Dermis microvascular lymphatic vessel endothelial cell (primary cell): ENCODE measurements around the gene ACP7. TPM values are rescaled to one million over a fixed set of nuclear protein-coding genes. Genes with fewer than 3 reads are reported as not detected.
"Not testable (repeated sequence)": the region's sequence is repeated elsewhere in the genome, so short reads cannot be mapped to it uniquely, and the experiment has no call there.

Source experiments
- DNase-seq, 2 donors: peaks; one replicate each; pipeline versions ENCODE4 v3.0.0 to v3.0.0-alpha.2; 2010; ENCODE audit warnings: low read depth in 2 of 2
- total RNA-seq: library from RNA; depleted of rRNA; stranded (reverse); fragments of >200 nt; gene quantifications from 2 replicates; pipeline ENCODE4 v1.2.1, GENCODE V29; 2014

Gene ACP7
- total RNA-seq, 1 donor from 2014 or later, result not detected

DNA sequence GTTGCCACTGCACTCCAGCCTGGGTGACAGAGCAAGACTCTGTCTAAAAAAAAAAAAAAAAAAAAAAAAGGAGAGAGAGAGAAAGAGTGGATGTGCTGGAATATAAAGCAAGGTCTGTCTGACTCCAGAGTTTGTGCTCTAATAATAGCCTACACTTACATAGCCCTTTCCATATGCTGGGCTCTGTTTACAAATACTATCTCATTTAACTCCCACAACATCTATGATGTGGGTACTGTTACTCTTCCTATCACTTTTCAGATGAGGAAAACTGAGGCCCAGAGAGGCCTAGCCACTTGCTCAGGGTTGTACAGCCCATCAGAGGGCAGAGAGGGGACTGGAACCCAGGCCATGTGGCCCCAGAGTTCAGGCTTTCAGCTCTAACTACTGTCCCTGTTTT lies 25.5 kb downstream of the ACP7 start:
- DNase-seq, result no peak

DNA sequence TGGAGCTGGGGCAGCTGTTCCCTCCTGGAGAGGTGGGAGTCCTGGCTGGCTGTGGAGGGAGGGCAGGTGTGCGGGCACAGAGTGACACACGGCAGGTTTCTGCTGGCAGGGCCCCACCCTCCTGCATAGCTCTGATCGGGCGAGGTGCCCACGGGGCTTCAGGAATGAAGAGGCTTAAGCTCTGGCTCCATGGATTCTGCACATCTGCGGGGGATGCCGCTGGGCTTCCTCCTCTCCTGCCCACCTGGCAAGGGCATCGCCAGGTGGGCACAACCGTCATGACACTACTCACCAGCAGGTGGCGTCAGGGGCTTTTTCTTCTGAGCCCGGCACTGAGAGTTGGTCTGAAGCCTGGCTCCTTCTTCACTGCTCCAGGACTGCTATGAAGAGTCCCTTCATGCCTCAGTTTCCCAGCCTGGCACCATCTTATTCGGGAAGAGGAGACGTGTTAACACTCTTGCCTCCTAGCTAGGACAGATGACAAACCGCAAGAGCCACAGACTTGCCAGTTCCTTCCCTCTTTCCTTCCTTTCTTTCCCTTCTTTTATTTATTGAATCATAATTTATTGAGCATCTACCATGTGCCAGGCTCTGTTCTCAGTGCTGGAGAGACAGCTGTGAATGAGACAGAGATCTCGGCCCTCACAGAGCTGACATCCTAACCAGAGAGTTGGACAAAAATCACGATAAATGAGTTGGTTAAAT lies 26.2 kb downstream of the ACP7 start:
- peak in 1 of 2 donors; percentile 45 for DNase-seq

DNA sequence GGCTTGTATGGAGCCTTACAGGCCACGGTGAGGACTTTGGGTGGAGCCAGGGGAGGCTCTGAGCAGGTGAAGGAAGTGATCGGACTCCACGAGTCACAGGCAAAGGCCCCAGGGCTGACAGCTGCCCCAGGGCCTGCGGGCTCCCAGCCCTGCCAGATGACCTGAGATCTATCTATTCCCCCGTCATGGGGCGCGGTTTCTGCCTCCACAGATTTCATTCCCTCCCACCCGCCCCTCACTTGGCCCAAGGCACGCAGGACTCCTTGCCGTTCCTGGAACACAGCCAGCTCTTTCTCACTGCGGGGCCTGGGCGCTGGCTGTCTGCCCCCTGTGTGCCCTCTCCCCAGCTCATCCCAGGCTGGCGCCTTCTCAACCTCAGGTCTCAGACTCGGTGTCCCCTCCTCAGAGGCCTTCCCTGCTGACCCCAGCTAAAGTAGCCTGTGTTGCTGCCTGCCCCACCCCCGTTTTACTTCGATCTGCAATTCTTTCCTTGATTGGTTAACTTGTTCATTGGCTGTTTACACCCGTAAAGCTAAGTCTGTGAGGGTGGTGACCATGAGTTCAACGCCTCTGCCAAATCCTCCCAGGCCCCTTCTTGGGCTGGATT lies 27.5 kb downstream of the ACP7 start:
- DNase-seq, result no peak

DNA sequence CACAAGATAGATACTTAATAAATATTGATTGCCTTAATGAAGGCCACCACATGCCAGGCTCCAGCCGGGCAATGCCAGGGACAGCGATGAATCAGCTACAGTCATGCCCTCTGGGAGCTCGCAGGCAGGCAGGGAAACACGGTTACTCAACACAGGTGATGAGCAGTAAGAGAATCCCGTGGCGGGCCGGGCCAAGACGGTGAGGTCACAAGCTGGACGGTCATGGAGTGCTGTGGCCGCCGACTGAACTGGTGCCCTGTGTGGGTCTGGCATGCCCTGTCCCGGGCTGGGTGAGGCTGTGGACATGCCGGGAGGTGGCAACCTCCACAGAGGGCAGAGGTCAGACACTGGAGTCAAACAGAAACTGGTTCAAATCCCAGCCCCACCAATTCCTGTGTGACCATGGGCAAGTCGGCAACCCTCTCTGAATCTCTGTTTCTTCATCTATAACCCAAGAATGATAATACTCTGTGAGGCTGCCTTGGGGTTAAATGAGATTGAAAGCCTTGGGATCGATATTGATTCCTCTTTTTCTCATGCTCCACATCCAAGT lies 28.2 kb downstream of the ACP7 start:
- no peak for DNase-seq

DNA sequence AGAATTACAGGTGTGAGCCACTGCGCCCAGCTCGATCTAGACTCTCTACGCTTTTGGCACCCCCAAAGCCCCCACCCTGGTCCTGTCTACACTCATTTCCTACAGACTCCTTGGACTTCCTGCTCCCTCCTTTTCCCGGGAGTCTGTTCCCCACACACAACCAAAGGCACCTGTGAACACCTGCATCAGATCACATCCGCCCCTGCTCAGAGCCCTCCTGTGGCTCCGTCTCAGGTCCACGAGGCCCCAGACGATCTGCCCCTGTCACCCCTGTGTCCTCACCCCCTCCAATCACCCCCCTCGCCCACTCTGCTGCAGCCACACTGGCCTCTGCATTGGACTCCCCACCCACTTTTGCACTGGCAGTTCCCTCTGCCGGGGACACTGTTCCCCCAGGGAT lies 29.0 kb downstream of the ACP7 start:
- DNase-seq, result no peak

DNA sequence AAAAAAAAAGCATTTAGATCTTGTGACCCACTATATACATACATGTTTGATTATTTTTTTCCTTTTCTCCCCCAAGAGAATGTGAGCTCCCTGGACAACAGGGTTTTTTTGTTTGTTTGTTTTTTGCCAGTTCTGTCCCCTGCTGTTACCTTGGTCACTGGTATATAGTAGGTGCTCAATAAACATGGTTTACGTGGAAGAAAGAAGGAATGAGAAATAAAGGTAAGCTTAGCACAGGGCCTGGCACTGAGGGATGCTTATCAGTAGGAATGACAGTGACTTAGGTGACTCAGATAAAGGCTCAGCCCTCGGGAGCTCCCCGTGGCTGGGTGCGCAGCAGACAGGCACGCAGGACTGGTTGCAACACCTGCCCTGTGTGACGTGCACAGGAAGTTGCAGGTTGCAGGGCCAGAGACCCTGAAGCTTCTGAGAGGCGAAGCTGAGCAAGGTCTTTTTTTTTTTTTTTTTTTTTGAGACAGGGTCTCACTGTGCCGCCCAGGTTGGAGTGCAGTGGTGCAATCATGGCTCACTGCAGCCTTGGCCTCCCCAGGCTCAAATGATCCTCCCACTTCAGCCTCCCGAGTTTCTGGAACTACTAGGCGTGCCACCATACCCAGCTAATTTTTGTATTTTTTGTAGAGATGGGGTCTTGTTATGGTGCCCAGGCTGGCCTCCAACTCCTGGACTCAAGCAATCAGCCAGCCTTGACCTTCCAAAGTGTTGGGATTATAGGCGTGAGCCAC lies 31.1 kb downstream of the ACP7 start:
- DNase-seq, result no peak

DNA sequence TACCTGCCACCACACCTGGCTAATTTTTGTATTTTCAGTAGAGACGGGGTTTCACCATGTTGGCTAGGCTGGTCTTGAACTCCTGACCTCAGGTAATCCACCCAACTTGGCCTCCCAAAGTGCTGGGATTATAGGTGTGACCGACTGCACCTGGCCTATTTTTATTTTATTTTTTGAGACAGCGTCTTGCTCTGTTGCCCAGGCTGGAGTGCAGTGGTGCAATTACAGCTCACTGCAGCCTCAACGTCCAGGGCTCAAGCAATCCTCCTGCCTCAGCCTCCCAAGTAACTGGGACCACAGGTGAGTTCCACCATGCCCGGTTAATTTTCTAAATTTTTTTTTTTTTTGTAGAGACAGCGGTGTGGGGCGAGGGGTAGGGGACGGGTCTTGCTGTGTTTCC lies 32.9 kb downstream of the ACP7 start:
- DNase-seq, result not testable (repeated sequence)

DNA sequence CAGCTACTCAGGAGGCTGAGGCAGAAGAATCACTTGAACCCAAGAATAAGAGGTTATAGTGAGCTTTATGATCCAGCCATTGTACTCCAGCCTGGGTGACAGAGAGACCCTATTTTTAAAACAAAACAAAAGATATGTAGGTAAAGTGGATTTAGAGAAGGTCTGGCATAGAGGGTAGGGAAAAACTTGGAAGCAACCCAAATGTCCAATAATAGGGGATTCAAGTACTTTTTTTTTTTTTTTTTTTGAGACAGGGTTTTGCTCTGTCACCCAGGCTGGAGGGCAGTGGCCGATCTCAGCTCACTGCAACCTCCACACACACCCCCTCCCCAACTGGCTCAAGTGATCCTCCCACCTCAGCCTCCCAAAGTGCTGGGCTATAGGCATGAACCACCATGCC lies 35.7 kb downstream of the ACP7 start:
- no peak for DNase-seq

DNA sequence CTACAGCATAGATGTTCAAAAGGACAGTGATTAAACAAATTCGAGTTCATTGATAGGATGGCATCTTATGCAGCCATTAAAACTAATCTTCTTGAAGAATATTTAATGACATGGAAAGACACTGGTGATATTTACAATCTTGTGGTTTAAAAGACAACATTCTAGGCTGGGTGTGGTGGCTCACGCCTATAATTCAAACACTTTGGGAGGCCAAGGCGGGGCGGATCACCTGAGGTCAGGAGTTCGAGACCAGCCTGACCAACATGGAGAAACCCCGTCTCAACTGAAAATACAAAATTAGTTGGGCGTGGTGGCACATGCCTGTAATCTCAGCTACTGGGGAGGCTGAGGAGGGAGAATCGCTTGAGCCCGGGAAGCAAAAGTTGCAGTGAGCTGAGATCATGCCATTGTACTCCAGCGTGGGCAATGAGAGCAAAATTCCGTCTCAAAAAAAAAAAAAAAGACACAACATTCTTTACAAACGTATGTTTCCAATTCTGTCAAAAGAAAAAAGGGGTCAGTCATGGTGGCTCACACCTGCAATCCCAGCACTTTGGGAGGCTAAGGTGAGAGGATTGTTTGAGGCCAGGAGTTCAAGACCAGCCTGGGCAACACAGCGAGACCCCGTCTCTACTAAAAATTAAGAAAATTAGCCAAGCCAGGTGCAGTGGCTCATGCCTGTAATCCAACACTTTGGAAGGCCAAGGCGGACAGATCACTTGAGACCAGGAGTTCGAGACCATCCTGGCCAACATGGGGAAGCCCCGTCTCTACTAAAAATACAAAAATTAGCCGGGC lies 39.0 kb downstream of the ACP7 start:
- DNase-seq, result no peak

DNA sequence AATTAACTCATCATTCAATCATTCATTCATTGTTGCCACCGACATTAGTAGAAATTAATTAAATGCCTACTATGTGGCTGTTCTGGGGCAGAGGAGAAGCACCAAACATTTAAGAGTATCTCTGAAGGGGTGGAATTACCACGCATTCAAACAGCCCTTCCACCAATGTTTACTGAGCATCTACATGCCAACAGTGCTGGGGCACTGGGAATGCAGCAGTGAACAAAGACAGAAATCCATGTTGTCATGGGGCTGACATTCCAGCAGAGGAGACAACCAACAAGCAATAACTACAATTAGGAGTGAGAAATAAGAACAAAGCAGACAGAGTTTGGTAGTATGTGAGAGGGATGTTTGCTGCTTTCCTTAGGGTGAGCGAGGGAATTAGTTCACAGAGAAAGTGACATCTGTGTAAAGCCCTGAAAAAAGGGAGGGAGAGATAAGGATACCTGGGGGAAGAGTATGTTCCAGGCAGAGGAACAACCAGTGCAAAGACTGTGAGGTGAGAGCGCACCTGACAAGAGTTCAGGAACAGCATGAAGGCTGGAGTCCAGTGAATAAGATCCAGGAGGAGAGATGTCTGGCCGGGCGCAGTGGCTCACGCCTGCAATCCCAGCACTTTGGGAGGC lies 40.1 kb downstream of the ACP7 start:
- no peak for DNase-seq

DNA sequence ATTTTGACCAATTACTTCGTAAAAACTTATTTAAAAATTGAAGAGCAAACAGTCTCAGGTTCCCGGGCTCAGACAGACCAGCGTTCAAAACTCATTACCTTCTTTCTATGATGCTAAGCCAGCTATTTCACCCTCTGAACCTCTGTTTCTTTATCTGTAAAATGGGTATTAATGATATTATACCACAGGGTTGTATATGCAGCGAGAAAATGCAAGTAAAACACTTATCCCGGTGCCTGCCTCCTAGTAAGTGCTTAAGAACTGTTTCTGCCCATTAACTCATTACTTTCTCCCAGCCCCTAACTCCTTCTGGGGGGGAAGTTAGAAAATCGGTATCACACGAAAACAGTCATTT lies 41.0 kb downstream of the ACP7 start:
- DNase-seq, result no peak

DNA sequence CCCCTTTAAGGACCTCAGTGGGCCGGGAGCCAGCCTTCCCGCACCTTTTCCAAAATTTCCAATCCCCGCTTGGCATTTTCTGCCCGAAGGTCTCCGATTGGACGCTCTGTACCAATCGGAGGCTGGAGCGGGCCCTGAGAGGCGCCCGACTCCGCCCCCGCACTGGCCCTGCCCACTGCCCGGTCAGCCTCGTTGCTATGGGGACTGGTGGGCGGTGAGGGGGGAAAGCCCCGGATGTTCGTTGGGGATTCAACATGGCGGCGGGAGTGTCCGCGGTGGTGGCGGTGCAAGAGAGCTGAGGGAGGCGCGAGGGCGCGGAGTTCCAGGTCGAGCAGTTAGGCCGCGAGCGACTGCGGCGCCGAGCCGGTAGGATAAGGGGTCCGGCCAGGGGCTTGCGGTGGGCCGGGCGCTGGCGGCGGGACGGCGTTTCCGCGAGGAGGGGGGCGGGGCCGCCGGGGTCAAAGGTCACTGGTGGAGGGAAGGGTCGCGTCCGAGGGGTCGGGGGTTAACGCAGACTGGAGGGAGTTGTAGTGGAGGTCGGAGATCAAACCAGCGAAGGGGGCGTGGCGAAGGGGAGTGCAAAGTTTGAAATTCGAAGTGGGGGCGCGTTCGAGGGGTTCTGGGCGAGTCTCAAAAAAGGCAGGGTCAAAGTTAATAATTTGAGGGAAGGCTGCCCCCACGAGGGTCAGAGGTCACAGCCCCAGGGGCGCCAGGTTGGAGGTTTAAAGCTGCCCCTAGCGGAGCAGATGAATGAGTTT lies 41.6 kb downstream of the ACP7 start, which contains the start of gene PAK4:
Gene PAK4, plus strand, starts transcription at position 233 of the 758 bp plus-strand sequence. CDS start 43,768 bp downstream, outside the sequence.
- peak; percentile 91 to 98 for DNase-seq

DNA sequence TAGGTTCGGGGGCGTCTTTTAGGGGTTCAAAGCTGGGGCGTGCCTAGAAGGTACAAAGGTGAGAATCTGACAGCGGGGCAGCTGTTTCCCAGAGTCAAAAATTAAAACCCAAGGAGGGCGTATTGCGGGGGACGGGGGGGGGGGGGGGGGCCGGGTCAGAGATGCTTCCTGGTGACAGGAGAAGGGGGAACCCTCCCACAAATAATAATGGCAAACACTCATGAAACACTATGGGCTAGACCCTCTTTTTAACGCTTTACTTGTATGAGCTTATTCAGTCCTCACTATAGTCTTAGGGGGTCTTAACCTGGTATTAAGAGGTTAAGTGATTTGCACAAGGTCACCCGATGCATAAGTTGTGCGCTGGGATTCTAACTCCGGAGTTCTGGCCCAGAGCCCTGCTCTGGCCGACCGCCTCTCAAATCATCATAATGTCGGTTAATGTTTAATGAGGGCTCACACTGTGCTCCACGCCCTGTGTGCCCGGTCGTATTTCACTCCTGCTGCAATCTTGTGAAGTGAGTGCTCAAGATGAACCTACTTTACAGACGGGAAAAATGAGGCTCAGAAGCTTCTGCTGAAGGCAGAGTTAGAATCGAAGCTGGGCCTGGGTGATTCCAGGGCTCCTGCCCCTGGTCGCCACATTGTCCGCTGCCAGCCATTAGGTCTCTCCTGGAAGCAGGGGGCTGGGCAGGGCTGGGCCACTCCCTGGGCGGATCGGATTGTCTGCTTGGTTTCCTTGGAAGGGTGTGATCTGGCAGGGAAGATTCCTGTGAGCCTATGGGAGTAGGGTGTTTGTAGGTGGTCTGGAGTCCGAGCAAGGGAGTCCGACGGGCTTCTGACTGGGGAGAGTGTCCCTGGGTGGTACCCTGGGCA lies 42.4 kb downstream of the ACP7 start:
- peak in 1 of 2 donors; percentile 26 for DNase-seq

DNA sequence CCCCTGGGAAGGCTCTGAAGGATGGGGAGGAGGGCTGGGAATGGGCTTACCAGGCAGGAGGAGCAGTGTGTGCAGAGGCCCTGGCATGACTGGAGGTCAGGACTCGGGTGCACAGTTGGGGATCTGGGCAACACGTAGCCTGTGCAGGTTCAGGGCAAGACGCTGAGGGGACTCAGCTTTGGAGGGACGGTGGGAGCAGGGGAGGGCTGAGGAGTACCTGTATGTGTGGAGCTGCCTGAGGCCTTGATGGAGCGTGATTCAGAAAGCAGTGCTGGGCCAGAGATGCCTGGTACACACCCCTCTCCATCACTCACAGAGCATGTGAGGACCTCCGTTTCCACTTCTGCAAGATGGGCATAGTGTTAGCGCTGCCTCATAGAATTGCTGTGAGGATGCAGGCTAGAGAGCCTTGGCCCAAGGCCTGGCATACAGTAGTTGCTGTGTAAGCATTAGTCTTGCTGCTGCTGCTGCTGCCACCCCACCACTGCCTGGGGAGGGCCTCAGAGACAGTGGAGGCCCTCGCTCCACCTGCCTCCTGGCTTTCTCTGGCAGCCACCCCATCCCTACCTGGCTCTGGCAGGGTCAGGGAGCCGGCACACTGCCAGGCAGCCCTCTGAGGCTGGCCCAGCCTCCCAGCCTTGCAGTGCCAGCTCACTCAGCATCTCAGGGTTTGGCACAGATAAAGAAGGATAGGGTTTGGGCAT lies 43.8 kb downstream of the ACP7 start:
- no peak for DNase-seq

DNA sequence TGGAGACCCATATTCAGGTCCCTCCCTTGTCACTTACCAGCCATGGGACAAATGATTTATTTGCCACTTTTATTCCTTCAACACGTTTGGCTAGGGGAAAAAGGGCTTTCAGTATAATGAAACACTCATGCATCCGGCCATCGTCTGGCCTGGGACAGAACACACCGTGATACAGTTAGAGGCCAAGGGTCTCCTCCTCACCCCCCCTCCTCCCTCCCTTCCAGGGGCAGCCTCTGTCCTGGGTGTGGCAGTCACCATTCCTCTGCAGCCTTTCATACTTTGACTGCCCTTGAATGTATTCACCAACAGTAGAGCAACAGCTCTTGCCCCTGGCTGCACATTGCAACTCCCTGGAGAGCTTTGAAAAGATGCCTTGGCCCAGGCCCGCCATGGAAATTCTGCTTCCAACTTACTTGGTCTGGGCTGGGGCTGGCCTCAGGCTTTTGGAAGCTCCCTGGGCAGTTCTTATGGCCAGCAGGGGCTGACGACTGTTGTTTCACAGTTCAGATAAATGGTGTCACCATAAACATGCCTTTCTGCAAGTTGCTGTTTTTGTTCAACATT lies 44.4 kb downstream of the ACP7 start:
- no peak for DNase-seq

DNA sequence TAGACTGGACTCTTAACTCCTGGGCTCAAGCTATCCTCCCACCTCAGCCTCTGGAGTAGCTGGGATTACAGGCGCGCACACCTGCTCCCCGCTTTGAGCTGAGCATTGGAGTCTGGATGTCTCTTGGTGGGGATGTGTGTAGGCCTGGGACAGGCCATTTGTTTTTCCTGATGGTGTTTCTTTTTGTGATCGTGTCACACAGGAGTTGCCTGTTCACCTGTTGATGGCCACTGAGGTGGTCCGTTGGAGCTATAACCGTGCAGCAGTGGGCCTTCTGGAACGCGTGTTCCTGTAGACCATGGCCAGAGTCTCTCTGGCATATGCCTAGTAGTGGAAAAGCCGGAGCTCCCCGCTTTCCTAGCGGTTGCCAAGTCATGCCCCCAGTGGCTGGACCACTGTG lies 44.9 kb downstream of the ACP7 start:
- DNase-seq, result no peak

DNA sequence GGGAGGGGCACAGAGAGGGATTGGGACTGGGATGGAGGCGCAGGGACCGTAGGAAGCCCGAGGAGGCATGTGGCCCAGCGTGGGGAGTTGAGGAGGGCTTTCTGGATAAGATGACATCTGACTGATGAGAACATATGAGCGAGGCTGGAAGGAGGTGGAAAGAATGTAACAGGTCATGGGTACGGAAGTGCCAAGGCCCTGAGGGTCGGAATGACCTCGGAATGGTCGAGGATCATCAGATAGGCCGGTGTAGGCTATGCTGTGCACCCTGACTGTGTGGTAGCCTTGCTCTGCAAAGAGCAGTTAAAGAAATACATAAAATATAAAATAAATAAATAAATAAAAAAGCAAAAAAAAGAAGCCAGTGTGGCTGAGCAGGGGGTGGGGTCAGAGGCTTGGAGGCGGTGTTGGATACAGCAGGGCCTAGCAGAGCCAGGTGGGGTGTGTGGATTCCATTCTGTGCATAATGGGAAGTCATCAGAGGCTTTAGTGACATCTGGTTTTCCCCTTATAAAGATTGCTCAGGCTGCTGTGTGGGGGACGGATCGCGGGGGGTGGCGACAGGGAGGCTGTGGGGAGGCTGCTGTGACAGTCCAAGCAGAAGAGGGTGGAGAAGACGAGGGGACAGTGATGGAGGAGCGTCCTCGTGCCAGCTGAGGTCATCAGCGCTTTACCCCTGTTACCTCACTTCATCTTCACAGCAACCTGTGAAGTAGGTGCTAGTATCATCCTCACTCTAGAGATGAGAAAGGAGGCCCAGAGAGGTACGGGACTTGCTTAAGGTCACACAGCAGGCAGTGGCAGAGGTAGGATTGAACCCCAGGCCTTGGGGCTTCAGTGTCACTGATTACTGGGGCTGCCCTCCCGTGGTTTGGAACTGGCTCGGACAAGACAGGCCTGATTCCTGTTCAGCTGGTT lies 46.4 kb downstream of the ACP7 start:
- DNase-seq, result no peak
